ENCODE measurements around the gene SAMD9. TPM values are rescaled to one million over a fixed set of nuclear protein-coding genes. Genes with fewer than 3 reads are reported as not detected.

Gene SAMD9
- total RNA-seq, 4 donors from 2014 or later, result 5.9 to 15.0 (median 7.2) TPM

- TF ChIP-seq CTCF (IDR thresholded peaks at IDR 0.05; ENCODE audit: low read depth), result no peak
These were observed 32.5 kb upstream of the SAMD9 start for GRCh38 chr7:93150200-93150835.

- no peak for TF ChIP-seq CTCF (IDR thresholded peaks at IDR 0.05; ENCODE audit: low read depth)
These were observed 30.9 kb upstream of the SAMD9 start for GRCh38 chr7:93148727-93149126.

- TF ChIP-seq CTCF (IDR thresholded peaks at IDR 0.05; ENCODE audit: low read depth), result no peak
These were observed 30.4 kb upstream of the SAMD9 start, which contains the start of gene SAMD9L for GRCh38 chr7:93148144-93148543. SAMD9L (minus strand) TSS chr7:93148385; CDS start chr7:93135971, 12,414 bp downstream.

GRCh38 chr7:93147363-93147762 is 29.6 kb upstream of the SAMD9 start:
- TF ChIP-seq CTCF (IDR thresholded peaks at IDR 0.05; ENCODE audit: low read depth), result no peak

- TF ChIP-seq CTCF (IDR thresholded peaks at IDR 0.05; ENCODE audit: low read depth), result no peak
These were observed 28.8 kb upstream of the SAMD9 start for GRCh38 chr7:93146472-93147141.

GRCh38 chr7:93146036-93146435 is 28.3 kb upstream of the SAMD9 start:
- no peak for TF ChIP-seq CTCF (IDR thresholded peaks at IDR 0.05; ENCODE audit: low read depth)

- no peak for TF ChIP-seq CTCF (IDR thresholded peaks at IDR 0.05; ENCODE audit: low read depth)
These were observed 27.6 kb upstream of the SAMD9 start for GRCh38 chr7:93145354-93145753.

Measured in subcutaneous adipose tissue (tissue), 4 donors.